K562 (cell line): ENCODE results near the gene ATP2A3.

Experiments
- ARHGAP35 ChIP-seq: fragments of 450-650 bp; IDR thresholded peaks from 2 replicates; pipeline ENCODE4 v1.6.1; 2018; ENCODE audit not compliant: partially characterized antibody
- CTCF ChIP-seq, 3 experiments: IDR thresholded peaks in 2 of 3; conservative IDR thresholded peaks in 1 of 3; 2 replicates each; pipeline ENCODE4 v1.5.1; 2011 to 2012; ENCODE audit warnings: low read length in 3 of 3, mild to moderate bottlenecking in 3 of 3, control low read depth in 2 of 3, improper control_type of control experiment in 1 of 3, inconsistent platforms in 1 of 3, low read depth in 1 of 3, mixed read lengths in 1 of 3, moderate library complexity in 1 of 3; ENCODE audit not compliant: insufficient read depth in 2 of 3
- EGR1 ChIP-seq: fragments of 450-650 bp; conservative IDR thresholded peaks from 2 replicates; pipeline ENCODE4 v1.6.1; 2017; ENCODE audit warnings: mild to moderate bottlenecking
- SIN3A ChIP-seq, 2 experiments: fragments of 150-350 bp in 1 of 2; IDR thresholded peaks; 2 replicates each; pipeline ENCODE4 v1.6.1; 2011 to 2016; ENCODE audit warnings: borderline replicate concordance in 2 of 2, low read depth in 2 of 2, low read length in 2 of 2, mild to moderate bottlenecking in 2 of 2, moderate library complexity in 2 of 2; ENCODE audit not compliant: control insufficient read depth in 1 of 2
- TCF7L2 ChIP-seq: fragments of 150-350 bp; IDR thresholded peaks from 2 replicates; pipeline ENCODE4 v1.6.1; 2016; ENCODE audit warnings: low read depth, mild to moderate bottlenecking, low read length, moderate library complexity
- ZBTB26 ChIP-seq: fragments of 450-650 bp; formaldehyde crosslinking; IDR thresholded peaks from 2 replicates; pipeline ENCODE4 v1.4.0; 2022; ENCODE audit warnings: missing genetic modification characterization
- ZNF274 ChIP-seq: IDR thresholded peaks from 2 replicates; pipeline ENCODE4 v1.6.1; 2011; ENCODE audit warnings: low read depth, mild to moderate bottlenecking, low read length, moderate library complexity, borderline replicate concordance

GRCh38 chr17:3918372-3919122, 45.7 kb downstream of the ATP2A3 start:
- TF ChIP-seq TCF7L2 (no peak), EGR1 (peak; percentile 50), CTCF (IDR thresholded peaks at IDR 0.05 in 2 of 3, conservative IDR thresholded peaks at IDR 0.05 in 1 of 3; ENCODE audit: insufficient read depth in 2 of 3, low read depth in 1 of 3, low read length in 3 of 3) (no peak), ZBTB26 (CRISPR knock-in tag) (no peak), ARHGAP35 (peak; percentile 59), ZNF274 (no peak), SIN3A (IDR thresholded peaks at IDR 0.05; ENCODE audit: borderline replicate concordance in 2 of 2, control insufficient read depth in 1 of 2, low read depth in 2 of 2, low read length in 2 of 2) (no peak)
